ENCODE results near the gene TEP1.

GRCh38 chr14:20332788-20333493 is 80.4 kb downstream of the TEP1 start, which contains the start of gene CCNB1IP1:
- TF ChIP-seq CTCF (IDR thresholded peaks at IDR 0.05) = no peak
- TF ChIP-seq EP300 (IDR thresholded peaks at IDR 0.05) = peak in 1 of 4 donors; percentile 6

Data from upper lobe of left lung (tissue), 4 donors.